HuH-7 (cell line): ENCODE data around the gene DNAH1.

Experiments used
- DNase-seq: peaks from one replicate; pipeline ENCODE4 v3.0.0; 2011; ENCODE audit warnings: low spot score

DNAH1 gene

GRCh38 chr3:52290596-52291507, 25.3 kb upstream of the DNAH1 start:
- DNase-seq = no peak

GRCh38 chr3:52291508-52292181, 24.5 kb upstream of the DNAH1 start:
- DNase-seq = no peak

GRCh38 chr3:52292247-52293065, 23.7 kb upstream of the DNAH1 start:
- DNase-seq = no peak

GRCh38 chr3:52293491-52294319, 22.4 kb upstream of the DNAH1 start:
- DNase-seq = no peak

GRCh38 chr3:52294320-52295150, 21.6 kb upstream of the DNAH1 start:
- DNase-seq = no peak

GRCh38 chr3:52295671-52296208, 20.4 kb upstream of the DNAH1 start:
- DNase-seq = no peak

GRCh38 chr3:52297242-52298148, 18.6 kb upstream of the DNAH1 start:
- no peak for DNase-seq

GRCh38 chr3:52298149-52299098, 17.7 kb upstream of the DNAH1 start:
- no peak for DNase-seq

- no peak for DNase-seq
Measured at GRCh38 chr3:52299247-52299878, 16.8 kb upstream of the DNAH1 start.

- peak; percentile 68 for DNase-seq
Measured at GRCh38 chr3:52299879-52300611, 16.1 kb upstream of the DNAH1 start.

- no peak for DNase-seq
Measured at GRCh38 chr3:52302426-52303145, 13.5 kb upstream of the DNAH1 start.

- DNase-seq = no peak
Measured at GRCh38 chr3:52303811-52304210, 12.3 kb upstream of the DNAH1 start.

GRCh38 chr3:52305926-52306325, 10.2 kb upstream of the DNAH1 start:
- no peak for DNase-seq

GRCh38 chr3:52306978-52307377, 9.1 kb upstream of the DNAH1 start:
- no peak for DNase-seq

- no peak for DNase-seq
Measured at GRCh38 chr3:52308308-52308707, 7.8 kb upstream of the DNAH1 start.

GRCh38 chr3:52310861-52311575, 5.1 kb upstream of the DNAH1 start:
- no peak for DNase-seq
